Caco-2 (cell line): ENCODE results near the gene PHYHD1. TPM values are rescaled to one million over a fixed set of nuclear protein-coding genes. Genes with fewer than 3 reads are reported as not detected.

Experiments used
- BruUV-seq: library from RNA; stranded (reverse); fragments of 400-500 nt; replicated peaks from 2 replicates; lab custom pipeline; 2021; lab: Mats Ljungman, UMichigan
- CTCF ChIA-PET: fragments of 300-600 bp; sonication (Branson Sonifier 250); formaldehyde crosslinking; loops from one replicate; lab custom pipeline; 2022; ENCODE audit warnings: antibody characterized with exemption; lab: Charles Lee
- POLR2A ChIA-PET: fragments of 300-600 bp; sonication (Branson Sonifier 250); formaldehyde crosslinking; loops from one replicate; lab custom pipeline; 2022; ENCODE audit warnings: antibody characterized with exemption; lab: Charles Lee
- DNase-seq, 2 experiments: peaks; one replicate each; pipeline versions ENCODE4 v3.0.0 to v3.0.0-alpha.2; 2020 to 2022
- H3K27me3 ChIP-seq: replicated peaks from 2 replicates; pipeline ENCODE4 v1.6.0; 2011; ENCODE audit warnings: low read length; ENCODE audit not compliant: control insufficient read depth, insufficient read depth
- H3K36me3 ChIP-seq: 2 replicates; pipeline ENCODE4 v1.5.1; 2011; ENCODE audit warnings: low read length; ENCODE audit not compliant: control insufficient read depth, insufficient read depth
- H3K4me1 ChIP-seq: fragments of 250-450 bp; sonication (Bioruptor Pico); 2 replicates; pipeline ENCODE4 v1.5.1; 2020; ENCODE audit warnings: mild to moderate bottlenecking
- H3K4me3 ChIP-seq: 2 replicates; pipeline ENCODE4 v1.5.1; 2011; ENCODE audit warnings: low read depth, mild to moderate bottlenecking, control low read depth, low read length
- H3K9me3 ChIP-seq: fragments of 250-450 bp; sonication (Bioruptor Pico); 2 replicates; pipeline ENCODE4 v1.5.1; 2020; ENCODE audit warnings: mild to moderate bottlenecking, moderate library complexity
- H3K27ac Mint-ChIP-seq: one replicate; pipeline ENCODE4 v1.8.0; 2022; ENCODE audit warnings: mixed read lengths; ENCODE audit not compliant: unreplicated experiment
- H3K27me3 Mint-ChIP-seq: one replicate; pipeline ENCODE4 v1.8.0; 2022; ENCODE audit warnings: mixed read lengths; ENCODE audit not compliant: insufficient read depth, unreplicated experiment
- H3K36me3 Mint-ChIP-seq: one replicate; pipeline ENCODE4 v1.8.0; 2022; ENCODE audit warnings: mild to moderate bottlenecking, mixed read lengths; ENCODE audit not compliant: insufficient read depth, unreplicated experiment
- H3K4me1 Mint-ChIP-seq: one replicate; pipeline ENCODE4 v1.8.0; 2022; ENCODE audit warnings: low read depth, mixed read lengths; ENCODE audit not compliant: unreplicated experiment
- H3K4me3 Mint-ChIP-seq: one replicate; pipeline ENCODE4 v1.8.0; 2022; ENCODE audit warnings: mild to moderate bottlenecking, moderate library complexity, mixed read lengths; ENCODE audit not compliant: unreplicated experiment
- H3K9me3 Mint-ChIP-seq: one replicate; pipeline ENCODE4 v1.8.0; 2022; ENCODE audit warnings: mixed read lengths; ENCODE audit not compliant: unreplicated experiment
- CTCF ChIP-seq, 2 experiments: fragments of 200-600 bp in 1 of 2; IDR thresholded peaks; 1 replicate in 1 of 2; 2 replicates in 1 of 2; pipeline versions ENCODE4 v1.5.1 to v1.8.0; 2011 to 2022; ENCODE audit warnings: antibody characterized with exemption in 1 of 2, control low read depth in 1 of 2, inconsistent platforms in 1 of 2, low read depth in 1 of 2, low read length in 1 of 2, mild to moderate bottlenecking in 1 of 2, moderate library complexity in 1 of 2; ENCODE audit not compliant: insufficient read depth in 1 of 2, severe bottlenecking in 1 of 2, unreplicated experiment in 1 of 2
- intact Hi-C: fragments of 100-400 bp; cut with micrococcal nuclease; formaldehyde crosslinking; loops from one replicate; pipeline ENCODE4 v1.10.0; 2022; ENCODE audit not compliant: unreplicated experiment
- total RNA-seq: library from RNA; stranded (reverse); gene quantifications from 2 replicates; pipeline ENCODE4 v1.2.3, GENCODE V29; 2022

Gene PHYHD1
- total RNA-seq, 1 experiment from 2014 or later, result 0.59 TPM

- no TSS peak for BruUV-seq
Observed at GRCh38 chr9:128884164-128884563, 36.6 kb upstream of the PHYHD1 start.

GRCh38 chr9:128885376-128885775, 35.4 kb upstream of the PHYHD1 start:
- Histone ChIP-seq H3K36me3 (peaks cover 2% of the 10 kb centered on the region; the same call in 1 of the 2 replicates), H3K9me3 (no peaks in the 10 kb centered on the region), H3K4me1 (peaks cover 4% of the 10 kb centered on the region; the same call in 1 of the 2 replicates), H3K4me3 (no peak overlapping the region), H3K27me3 (no peaks in the 10 kb centered on the region)
- H3K4me1 Mint-ChIP-seq, result peaks cover 6% of the 10 kb centered on the region
- H3K9me3 Mint-ChIP-seq, result no peaks in the 10 kb centered on the region
- H3K4me3 Mint-ChIP-seq, result peak overlapping the region; percentile 31
- CTCF ChIA-PET, result no interaction called here
- H3K27me3 Mint-ChIP-seq, result no peaks in the 10 kb centered on the region
- H3K27ac Mint-ChIP-seq, result no peak overlapping the region
- BruUV-seq, result no TSS peak
- H3K36me3 Mint-ChIP-seq, result peaks cover 46% of the 10 kb centered on the region
- POLR2A ChIA-PET, result no interaction called here
- intact Hi-C loops, result no loop called here
- DNase-seq, result no peak
- TF ChIP-seq CTCF (IDR thresholded peaks at IDR 0.05; ENCODE audit: insufficient read depth in 1 of 2, low read depth in 1 of 2, low read length in 1 of 2, severe bottlenecking in 1 of 2, unreplicated experiment in 1 of 2), result no peak

More at GRCh38 chr9:128884164-128884563, 36.6 kb upstream of the PHYHD1 start:
- intact Hi-C loops, result loop anchor here (5.0 kb wide), 1 partner anchor 67 kb away; the partner anchor contains the start of gene ENDOG
- peaks cover 2% of the 10 kb centered on the region; the same call in 1 of the 2 replicates for H3K36me3 ChIP-seq
- no peak for DNase-seq
- peaks cover 10% of the 10 kb centered on the region for H3K4me1 ChIP-seq
- POLR2A ChIA-PET, result no interaction called here
- CTCF ChIA-PET, result no interaction called here
- H3K27me3 ChIP-seq, result no peaks in the 10 kb centered on the region
- H3K9me3 Mint-ChIP-seq, result no peaks in the 10 kb centered on the region
- H3K9me3 ChIP-seq, result no peaks in the 10 kb centered on the region
- H3K36me3 Mint-ChIP-seq, result peaks cover 34% of the 10 kb centered on the region
- H3K4me3 ChIP-seq, result no peak overlapping the region
- H3K4me1 Mint-ChIP-seq, result peaks cover 6% of the 10 kb centered on the region
- no peaks in the 10 kb centered on the region for H3K27me3 Mint-ChIP-seq
- no peak overlapping the region for H3K27ac Mint-ChIP-seq
- TF ChIP-seq CTCF (IDR thresholded peaks at IDR 0.05; ENCODE audit: insufficient read depth in 1 of 2, low read depth in 1 of 2, low read length in 1 of 2, severe bottlenecking in 1 of 2, unreplicated experiment in 1 of 2), result no peak
- no peak overlapping the region for H3K4me3 Mint-ChIP-seq

- Mint-ChIP-seq H3K9me3 (no peaks in the 10 kb centered on the region), H3K27me3 (no peaks in the 10 kb centered on the region), H3K4me3 (no peak overlapping the region), H3K27ac (no peak overlapping the region), H3K36me3 (peaks cover 51% of the 10 kb centered on the region), H3K4me1 (peaks cover 3% of the 10 kb centered on the region)
- ChIA-PET CTCF (no interaction called here), POLR2A (no interaction called here)
- BruUV-seq, result no TSS peak
- Histone ChIP-seq H3K4me1 (peaks cover 4% of the 10 kb centered on the region; the same call in 1 of the 2 replicates), H3K27me3 (no peaks in the 10 kb centered on the region), H3K36me3 (peaks cover 2% of the 10 kb centered on the region; the same call in 1 of the 2 replicates), H3K9me3 (no peaks in the 10 kb centered on the region), H3K4me3 (no peak overlapping the region)
- no peak for TF ChIP-seq CTCF (IDR thresholded peaks at IDR 0.05; ENCODE audit: insufficient read depth in 1 of 2, low read depth in 1 of 2, low read length in 1 of 2, severe bottlenecking in 1 of 2, unreplicated experiment in 1 of 2)
- no peak for DNase-seq
- intact Hi-C loops, result no loop called here
Observed at GRCh38 chr9:128885798-128886197, 35.0 kb upstream of the PHYHD1 start.
